ENCODE results near the gene CSNK1D. TPM values are rescaled to one million over a fixed set of nuclear protein-coding genes. Genes with fewer than 3 reads are reported as not detected.

The CSNK1D gene
- total RNA-seq, 2 experiments from 2014 or later: 277 to 286 TPM

DNA sequence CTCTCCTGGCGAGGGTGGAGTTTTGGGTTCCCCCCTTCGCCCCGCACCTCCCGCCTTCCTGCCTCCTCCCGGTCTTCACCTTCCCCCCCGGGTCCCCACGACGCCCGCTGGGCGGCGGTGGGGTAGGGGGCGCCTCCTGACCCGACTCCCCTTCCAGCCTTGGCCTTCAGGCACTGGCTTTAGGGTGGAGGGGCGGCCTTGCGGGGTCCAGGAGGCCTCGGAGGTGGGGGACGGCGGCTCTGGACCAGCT, 42.3 kb downstream of the CSNK1D start:
- Histone ChIP-seq H3K4me3 (ENCODE audit: low read length) (peak overlapping the region; percentile 43), H3K9me3 (ENCODE audit: control insufficient read depth in 1 of 2, insufficient read depth in 1 of 2, low read length in 2 of 2) (no peaks in the 10 kb centered on the region), H3K27ac (ENCODE audit: low read depth in 1 of 2, low read length in 2 of 2) (peak overlapping the region; percentile 34 to 38), H3K36me3 (ENCODE audit: insufficient read depth, low read length) (no peaks in the 10 kb centered on the region), H3K27me3 (ENCODE audit: control insufficient read depth in 1 of 2, insufficient read depth in 2 of 2, low read length in 2 of 2) (no peaks in the 10 kb centered on the region), H3K4me1 (ENCODE audit: insufficient read depth, low read length) (peaks cover 59% of the 10 kb centered on the region)
- peak; percentile 10 for ATAC-seq (ENCODE audit: poor library complexity)
- Mint-ChIP-seq H3K27ac (no peak overlapping the region), H3K36me3 (ENCODE audit: low read depth) (no peaks in the 10 kb centered on the region), H3K9me3 (no peaks in the 10 kb centered on the region), H3K27me3 (no peaks in the 10 kb centered on the region), H3K4me3 (no peak overlapping the region), H3K4me1 (ENCODE audit: low read depth) (peaks cover 23% of the 10 kb centered on the region)
- TF ChIP-seq, protein P1, sequence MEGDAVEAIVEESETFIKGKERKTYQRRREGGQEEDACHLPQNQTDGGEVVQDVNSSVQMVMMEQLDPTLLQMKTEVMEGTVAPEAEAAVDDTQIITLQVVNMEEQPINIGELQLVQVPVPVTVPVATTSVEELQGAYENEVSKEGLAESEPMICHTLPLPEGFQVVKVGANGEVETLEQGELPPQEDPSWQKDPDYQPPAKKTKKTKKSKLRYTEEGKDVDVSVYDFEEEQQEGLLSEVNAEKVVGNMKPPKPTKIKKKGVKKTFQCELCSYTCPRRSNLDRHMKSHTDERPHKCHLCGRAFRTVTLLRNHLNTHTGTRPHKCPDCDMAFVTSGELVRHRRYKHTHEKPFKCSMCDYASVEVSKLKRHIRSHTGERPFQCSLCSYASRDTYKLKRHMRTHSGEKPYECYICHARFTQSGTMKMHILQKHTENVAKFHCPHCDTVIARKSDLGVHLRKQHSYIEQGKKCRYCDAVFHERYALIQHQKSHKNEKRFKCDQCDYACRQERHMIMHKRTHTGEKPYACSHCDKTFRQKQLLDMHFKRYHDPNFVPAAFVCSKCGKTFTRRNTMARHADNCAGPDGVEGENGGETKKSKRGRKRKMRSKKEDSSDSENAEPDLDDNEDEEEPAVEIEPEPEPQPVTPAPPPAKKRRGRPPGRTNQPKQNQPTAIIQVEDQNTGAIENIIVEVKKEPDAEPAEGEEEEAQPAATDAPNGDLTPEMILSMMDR (IDR thresholded peaks at IDR 0.05): no peak
- CTCF ChIA-PET: no interaction called here
- no peak for DNase-seq
- intact Hi-C loops (cut with DNase I, micrococcal nuclease): loop anchor here in 1 of 2 experiments (10.0 kb wide), 2 partner anchors 64 to 196 kb away; partner anchors contain the start of genes DCXR and RAC3
- POLR2A ChIA-PET: interaction anchor here (0.8 to 1.1 kb wide), 3 partner anchors 66 to 102 kb away, joined by 3 to 4 read pairs (median 3); partner anchors contain the start of genes CD7 and SECTM1

DNA sequence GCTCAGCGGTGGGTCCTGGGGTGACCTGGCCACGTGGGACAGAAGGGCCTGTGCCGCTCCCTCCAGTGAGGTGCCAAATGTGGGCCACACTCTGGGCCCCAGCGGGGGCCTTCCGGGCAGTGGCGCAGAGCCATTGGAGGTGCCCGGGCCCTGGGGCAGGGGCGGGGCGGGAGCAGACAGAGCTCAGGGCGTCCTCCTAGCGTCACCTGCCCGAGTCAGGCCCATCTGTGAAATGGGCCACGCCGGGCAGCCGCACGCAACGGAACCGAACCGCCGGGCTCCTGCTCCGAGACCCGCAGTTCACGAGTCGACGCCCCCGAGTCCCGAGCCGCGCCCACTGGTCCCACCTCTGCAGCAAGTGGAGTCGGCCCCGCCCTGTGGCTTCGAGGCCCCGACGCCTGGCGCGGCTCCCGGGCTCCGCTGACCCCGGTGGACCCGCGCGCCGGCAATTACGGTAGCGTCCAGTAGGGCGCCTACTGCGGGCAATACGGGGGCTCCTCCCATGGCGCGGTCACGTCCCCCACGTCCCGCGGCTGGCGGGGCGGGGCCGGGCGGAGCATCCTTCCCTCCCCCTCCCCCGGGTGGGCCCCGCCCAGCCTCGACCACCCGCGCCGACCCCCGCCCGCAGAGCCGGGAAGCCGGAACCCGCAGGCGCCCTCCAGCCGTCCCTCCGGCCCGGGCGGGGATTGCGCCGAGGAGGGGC, 42.7 kb downstream of the CSNK1D start:
- Mint-ChIP-seq H3K27ac (peak overlapping the region; percentile 84), H3K27me3 (no peaks in the 10 kb centered on the region), H3K9me3 (no peaks in the 10 kb centered on the region), H3K4me3 (no peak overlapping the region), H3K36me3 (ENCODE audit: low read depth) (no peaks in the 10 kb centered on the region), H3K4me1 (ENCODE audit: low read depth) (peaks cover 21% of the 10 kb centered on the region)
- POLR2A ChIA-PET: interaction anchor here (0.7 to 1.1 kb wide), 3 partner anchors 67 to 87 kb away, joined by 3 to 4 read pairs (median 4); partner anchors contain the start of gene CD7
- CTCF ChIA-PET: no interaction called here
- peak overlapping the region in 1 of 2 donors; percentile 38 for H3K27ac ChIP-seq (ENCODE audit: low read depth in 1 of 2, low read length in 2 of 2)
- intact Hi-C loops (cut with DNase I, micrococcal nuclease): loop anchor here in 1 of 2 experiments (10.0 kb wide), 2 partner anchors 64 to 196 kb away; partner anchors contain the start of genes DCXR and RAC3
- H3K36me3 ChIP-seq (ENCODE audit: insufficient read depth, low read length): no peaks in the 10 kb centered on the region
- ATAC-seq (ENCODE audit: poor library complexity) (peak; percentile 24), DNase-seq (peak in 7 of 14 experiments; percentile 39 to 79 (median 57))
- TF ChIP-seq, protein P1 (IDR thresholded peaks at IDR 0.05): no peak
- H3K27me3 ChIP-seq (ENCODE audit: control insufficient read depth in 1 of 2, insufficient read depth in 2 of 2, low read length in 2 of 2): no peaks in the 10 kb centered on the region
- no peaks in the 10 kb centered on the region for H3K9me3 ChIP-seq (ENCODE audit: control insufficient read depth in 1 of 2, insufficient read depth in 1 of 2, low read length in 2 of 2)
- peaks cover 54% of the 10 kb centered on the region for H3K4me1 ChIP-seq (ENCODE audit: insufficient read depth, low read length)
- H3K4me3 ChIP-seq (ENCODE audit: low read length): peak overlapping the region; percentile 48

DNA sequence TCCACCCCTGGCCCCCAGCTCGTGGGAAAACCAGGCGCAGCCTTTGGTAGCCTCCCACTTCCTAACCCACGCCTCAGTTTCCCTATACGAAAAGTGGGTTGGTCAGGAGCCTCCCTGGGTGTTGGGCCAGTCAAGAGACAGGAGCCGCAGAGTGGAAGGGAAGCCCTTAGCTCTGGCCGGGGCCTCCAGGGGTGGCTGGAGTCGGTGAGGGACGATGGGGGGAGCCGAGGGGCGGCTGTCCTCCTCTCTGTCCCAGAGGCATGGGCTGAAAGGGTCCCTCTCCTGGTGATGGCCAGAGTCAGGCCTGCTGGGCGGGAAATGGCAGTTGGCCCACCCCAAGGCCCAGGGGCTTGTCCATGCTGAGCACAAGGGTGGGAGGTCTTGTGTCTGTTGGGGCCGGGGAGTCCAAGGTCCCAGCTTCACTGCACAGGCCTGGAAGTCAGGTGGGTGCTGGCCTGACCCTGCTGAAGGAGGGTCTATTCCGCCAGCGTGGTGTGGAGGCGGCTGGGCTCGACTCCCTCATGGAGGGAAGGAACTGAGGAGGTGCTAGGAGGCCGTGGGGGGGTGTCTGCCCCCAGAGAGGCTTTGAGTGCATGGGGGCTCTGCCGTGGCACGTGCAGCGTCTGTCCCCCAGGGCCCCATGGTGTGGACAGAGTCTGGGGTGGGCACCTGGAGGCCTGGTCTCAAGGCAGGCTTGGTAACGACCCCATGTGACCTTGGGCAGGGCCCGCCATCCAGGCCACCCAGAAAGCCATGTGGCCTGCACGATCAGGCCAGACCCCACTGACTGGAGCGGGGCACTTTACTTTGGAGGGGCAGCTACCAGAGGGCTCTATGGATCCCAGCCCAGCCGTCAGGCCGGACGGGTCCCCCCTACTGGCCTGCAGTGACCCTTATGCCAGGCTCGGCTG, 43.5 kb downstream of the CSNK1D start:
- TF ChIP-seq, protein P1 (IDR thresholded peaks at IDR 0.05): no peak
- ATAC-seq (ENCODE audit: poor library complexity) (no peak), DNase-seq (peak in 2 of 14 experiments; percentile 18 to 49)
- Histone ChIP-seq H3K4me3 (ENCODE audit: low read length) (peak overlapping the region; percentile 48), H3K36me3 (ENCODE audit: insufficient read depth, low read length) (no peaks in the 10 kb centered on the region), H3K27me3 (ENCODE audit: control insufficient read depth in 1 of 2, insufficient read depth in 2 of 2, low read length in 2 of 2) (no peaks in the 10 kb centered on the region), H3K27ac (ENCODE audit: low read depth in 1 of 2, low read length in 2 of 2) (no peak overlapping the region), H3K4me1 (ENCODE audit: insufficient read depth, low read length) (peaks cover 53% of the 10 kb centered on the region), H3K9me3 (ENCODE audit: control insufficient read depth in 1 of 2, insufficient read depth in 1 of 2, low read length in 2 of 2) (no peaks in the 10 kb centered on the region)
- peak overlapping the region; percentile 87 for H3K4me3 Mint-ChIP-seq
- no peaks in the 10 kb centered on the region for H3K27me3 Mint-ChIP-seq
- no peaks in the 10 kb centered on the region for H3K9me3 Mint-ChIP-seq
- CTCF ChIA-PET: no interaction called here
- H3K36me3 Mint-ChIP-seq (ENCODE audit: low read depth): no peaks in the 10 kb centered on the region
- peak overlapping the region; percentile 84 for H3K27ac Mint-ChIP-seq
- POLR2A ChIA-PET: interaction anchor here (0.7 to 2.3 kb wide), 7 partner anchors 18 to 88 kb away, joined by 3 to 17 read pairs (median 5); partner anchors contain the start of gene CD7
- intact Hi-C loops (cut with DNase I, micrococcal nuclease): loop anchor here in 1 of 2 experiments (10.0 kb wide), 2 partner anchors 65 to 195 kb away; partner anchors contain the start of genes DCXR and RAC3
- H3K4me1 Mint-ChIP-seq (ENCODE audit: low read depth): peaks cover 21% of the 10 kb centered on the region
